Body of pancreas (tissue), 4 donors: ENCODE data around the gene SLC25A10. TPM values are rescaled to one million over a fixed set of nuclear protein-coding genes. Genes with fewer than 3 reads are reported as not detected.

ENCODE experiments used
- ATAC-seq: fragments of 150-250 bp; one replicate; pipeline ENCODE4 v1.9.1; 2016
- DNase-seq, 4 donors: peaks; one replicate each; pipeline ENCODE4 v3.0.0-alpha.2; 2019
- H3K27ac ChIP-seq, 4 donors: fragments of 200-600 bp; sonication (generic); 1 replicate in 3 of 4; 2 replicates in 1 of 4; pipeline versions ENCODE4 v1.5.1 to v1.6.1; 2016 to 2019; ENCODE audit warnings: mild to moderate bottlenecking in 1 of 4, mixed read lengths in 1 of 4, moderate library complexity in 1 of 4
- H3K27me3 ChIP-seq, 2 donors: fragments of 200-600 bp; sonication (generic); one replicate each; pipeline ENCODE4 v1.6.0; 2016; ENCODE audit warnings: mild to moderate bottlenecking in 1 of 2
- H3K36me3 ChIP-seq, 2 donors: fragments of 200-600 bp; sonication (generic); replicated peaks in 1 of 2; 2 replicates each; pipeline ENCODE4 v1.5.1; 2016; ENCODE audit warnings: low read depth in 2 of 2; ENCODE audit not compliant: insufficient read depth in 1 of 2
- H3K4me1 ChIP-seq: fragments of 200-600 bp; sonication (generic); one replicate; pipeline ENCODE4 v1.6.0; 2016
- H3K4me3 ChIP-seq, 2 donors: fragments of 200-600 bp; sonication (generic); 1 replicate in 1 of 2; 2 replicates in 1 of 2; pipeline ENCODE4 v1.5.1; 2016 to 2019
- H3K9me3 ChIP-seq, 3 donors: fragments of 200-600 bp; sonication (generic); 1 replicate in 2 of 3; 2 replicates in 1 of 3; pipeline ENCODE4 v1.5.1; 2016
- CTCF ChIP-seq, 7 experiments: fragments of 450-650 bp in 4 of 7; fragments of 200-600 bp in 3 of 7; sonication (generic) in 3 of 7; IDR thresholded peaks; one replicate each; pipeline ENCODE4 v1.5.1; 2016 to 2019; ENCODE audit warnings: antibody characterized with exemption in 7 of 7
- POLR2A ChIP-seq, 3 donors: fragments of 450-650 bp; IDR thresholded peaks; one replicate each; pipeline ENCODE4 v1.6.1; 2016; ENCODE audit warnings: antibody characterized with exemption in 3 of 3, mild to moderate bottlenecking in 2 of 3
- WGBS, 2 donors: methylation state at CpG; one replicate each; pipeline ENCODE4 v1.1.5; 2017; 5-methylcytosine and 5-hydroxymethylcytosine counted together
- intact Hi-C: fragments of 100-400 bp; cut with DNase I; formaldehyde crosslinking; loops from one replicate; pipeline ENCODE4 v1.15.1; 2023
- total RNA-seq, 2 donors: library from RNA; depleted of rRNA; stranded (reverse); fragments of >200 nt; gene quantifications; one replicate each; pipeline ENCODE4 v1.1.0, GENCODE V29; 2016

Gene SLC25A10
- total RNA-seq, 2 donors from 2014 or later = 15.8 to 18.9 TPM

GRCh38 chr17:81693509-81694210, 18.4 kb upstream of the SLC25A10 start:
- no peak overlapping the region for H3K4me3 ChIP-seq
- H3K9me3 ChIP-seq = no peaks in the 10 kb centered on the region
- DNase-seq (no peak), ATAC-seq (no peak)
- no peak overlapping the region for H3K27ac ChIP-seq
- peaks cover 9 to 51% of the 10 kb centered on the region in 2 donors for H3K36me3 ChIP-seq
- intact Hi-C loops = loop anchor here (10.0 kb wide), 1 partner anchor 419 kb away; no protein-coding TSS in a partner anchor
- H3K27me3 ChIP-seq = no peaks in the 10 kb centered on the region
- no peaks in the 10 kb centered on the region for H3K4me1 ChIP-seq
- no peak for TF ChIP-seq POLR2A (IDR thresholded peaks at IDR 0.05)
- no peak for TF ChIP-seq CTCF (IDR thresholded peaks at IDR 0.05)
- 87 to 90% methylated on average over 7 to 24 of the region's 35 CpGs for WGBS, 2 donors

GRCh38 chr17:81694810-81695209, 17.3 kb upstream of the SLC25A10 start:
- no peak for DNase-seq
- Histone ChIP-seq H3K4me1 (no peaks in the 10 kb centered on the region), H3K4me3 (no peak overlapping the region), H3K27ac (no peak overlapping the region), H3K27me3 (no peaks in the 10 kb centered on the region), H3K9me3 (no peaks in the 10 kb centered on the region), H3K36me3 (peaks cover 9 to 49% of the 10 kb centered on the region in 2 donors)
- intact Hi-C loops = loop anchor here (10.0 kb wide), 1 partner anchor 420 kb away; no protein-coding TSS in a partner anchor
- 89 to 92% methylated on average over 9 to 18 of the region's 19 CpGs for WGBS, 2 donors
- TF ChIP-seq POLR2A (IDR thresholded peaks at IDR 0.05) (no peak), CTCF (IDR thresholded peaks at IDR 0.05) (no peak)
- ATAC-seq = no peak

- intact Hi-C loops = loop anchor here (10.0 kb wide), 1 partner anchor 420 kb away; no protein-coding TSS in a partner anchor
- H3K27me3 ChIP-seq = no peaks in the 10 kb centered on the region
- TF ChIP-seq POLR2A (IDR thresholded peaks at IDR 0.05) = no peak
- TF ChIP-seq CTCF (IDR thresholded peaks at IDR 0.05) = no peak
- no peak overlapping the region for H3K4me3 ChIP-seq
- no peak overlapping the region for H3K27ac ChIP-seq
- WGBS, 2 donors = 40 to 95% methylated on average over 1 to 6 of the region's 6 CpGs
- ATAC-seq (no peak), DNase-seq (no peak)
- H3K9me3 ChIP-seq = no peaks in the 10 kb centered on the region
- H3K36me3 ChIP-seq = peaks cover 9 to 49% of the 10 kb centered on the region in 2 donors
- H3K4me1 ChIP-seq = no peaks in the 10 kb centered on the region
These were observed 16.9 kb upstream of the SLC25A10 start for GRCh38 chr17:81695211-81695610.

- peaks cover 9 to 48% of the 10 kb centered on the region in 2 donors for H3K36me3 ChIP-seq
- intact Hi-C loops = loop anchor here (10.0 kb wide), 1 partner anchor 421 kb away; no protein-coding TSS in a partner anchor
- no peaks in the 10 kb centered on the region for H3K9me3 ChIP-seq
- TF ChIP-seq POLR2A (IDR thresholded peaks at IDR 0.05) (no peak), CTCF (IDR thresholded peaks at IDR 0.05) (no peak)
- peaks cover 4% of the 10 kb centered on the region for H3K4me1 ChIP-seq
- ATAC-seq (no peak), DNase-seq (no peak)
- 85 to 90% methylated on average over 11 to 22 of the region's 22 CpGs for whole genome bisulfite sequencing, 2 donors
- H3K4me3 ChIP-seq = no peak overlapping the region
- no peak overlapping the region for H3K27ac ChIP-seq
- no peaks in the 10 kb centered on the region for H3K27me3 ChIP-seq
These were observed 16.3 kb upstream of the SLC25A10 start for GRCh38 chr17:81695801-81696200.
